Neural cell (in vitro differentiated cells): ENCODE data around the gene A2ML1. TPM values are rescaled to one million over a fixed set of nuclear protein-coding genes. Genes with fewer than 3 reads are reported as not detected.

Source experiments
- H2AFZ ChIP-seq: fragments of 200-600, 300-800 bp; sonication (generic), shearing (Covaris generic); 2 replicates; pipeline ENCODE4 v1.6.0; 2014; ENCODE audit warnings: low read depth, mild to moderate bottlenecking, antibody characterized with exemption, low read length, moderate library complexity
- H3F3A ChIP-seq: fragments of 200-600 bp; shearing (Covaris generic); 2 replicates; pipeline ENCODE4 v1.6.1; 2016; ENCODE audit warnings: mild to moderate bottlenecking, moderate library complexity, mixed read lengths, antibody characterized with exemption, low read length; ENCODE audit not compliant: insufficient read depth, poor library complexity, severe bottlenecking
- H3K27ac ChIP-seq: fragments of 200-600, 300-800 bp; sonication (generic), shearing (Covaris generic); 2 replicates; pipeline ENCODE4 v1.5.1; 2014; ENCODE audit warnings: mild to moderate bottlenecking, low read length, moderate library complexity
- H3K27me3 ChIP-seq: fragments of 300-800, 200-600 bp; sonication (generic), shearing (Covaris generic); 2 replicates; pipeline ENCODE4 v1.6.0; 2014; ENCODE audit warnings: mild to moderate bottlenecking, low read depth, low read length, moderate library complexity; ENCODE audit not compliant: insufficient read depth
- H3K36me3 ChIP-seq: fragments of 300-800, 200-600 bp; sonication (generic), shearing (Covaris generic); 2 replicates; pipeline ENCODE4 v1.5.1; 2014; ENCODE audit warnings: mild to moderate bottlenecking, antibody characterized with exemption, low read length, moderate library complexity; ENCODE audit not compliant: insufficient read depth
- H3K4me2 ChIP-seq: fragments of 300-800, 200-600 bp; sonication (generic), shearing (Covaris generic); 2 replicates; pipeline ENCODE4 v1.6.0; 2014; ENCODE audit warnings: mild to moderate bottlenecking, low read length
- H3K4me3 ChIP-seq: fragments of 300-800, 200-600 bp; sonication (generic), shearing (Covaris generic); 2 replicates; pipeline ENCODE4 v1.5.1; 2014; ENCODE audit warnings: mild to moderate bottlenecking, low read length, moderate library complexity
- H3K79me2 ChIP-seq: fragments of 200-600 bp; shearing (Covaris generic); replicated peaks from 2 replicates; pipeline ENCODE4 v1.6.0; 2014; ENCODE audit warnings: mild to moderate bottlenecking, low read length, moderate library complexity; ENCODE audit not compliant: insufficient read depth
- H3K9ac ChIP-seq: fragments of 300-800, 200-600 bp; sonication (generic), shearing (Covaris generic); 2 replicates; pipeline ENCODE4 v1.6.1; 2016; ENCODE audit warnings: mild to moderate bottlenecking, low read length, mixed read lengths
- H3K9me2 ChIP-seq: fragments of 200-600 bp; shearing (Covaris generic); 2 replicates; pipeline ENCODE4 v1.6.1; 2016; ENCODE audit warnings: mild to moderate bottlenecking, low read length, mixed read lengths; ENCODE audit not compliant: insufficient read depth
- H3K9me3 ChIP-seq: fragments of 200-600, 300-800 bp; sonication (generic), shearing (Covaris generic); 2 replicates; pipeline ENCODE4 v1.6.1; 2016; ENCODE audit warnings: mild to moderate bottlenecking, mixed run types, low read length, moderate library complexity, mixed read lengths
- H4K20me1 ChIP-seq: fragments of 200-600 bp; shearing (Covaris generic); 2 replicates; pipeline ENCODE4 v1.6.1; 2016; ENCODE audit warnings: mild to moderate bottlenecking, mixed run types; ENCODE audit not compliant: insufficient read depth
- CTCF ChIP-seq: fragments of 450-650 bp; IDR thresholded peaks from 2 replicates; pipeline ENCODE4 v1.5.1; 2014; ENCODE audit warnings: antibody characterized with exemption, mild to moderate bottlenecking, moderate library complexity; ENCODE audit not compliant: poor library complexity, severe bottlenecking
- EP300 ChIP-seq: fragments of 450-650 bp; conservative IDR thresholded peaks from 2 replicates; pipeline ENCODE4 v1.6.1; 2014; ENCODE audit warnings: antibody characterized with exemption, mild to moderate bottlenecking, moderate library complexity; ENCODE audit not compliant: poor library complexity, severe bottlenecking
- EZH2 ChIP-seq: fragments of 200-600, 300-800 bp; shearing (Covaris generic), sonication (generic); IDR thresholded peaks from 2 replicates; pipeline ENCODE4 v1.6.1; 2014; ENCODE audit warnings: antibody characterized with exemption, low read length, borderline replicate concordance, mild to moderate bottlenecking; ENCODE audit not compliant: insufficient read depth, poor library complexity, severe bottlenecking
- MXI1 ChIP-seq: fragments of 450-650 bp; conservative IDR thresholded peaks from 2 replicates; pipeline ENCODE4 v1.6.1; 2014; ENCODE audit warnings: antibody characterized with exemption, mild to moderate bottlenecking; ENCODE audit not compliant: poor library complexity, severe bottlenecking
- POLR2AphosphoS5 ChIP-seq: IDR thresholded peaks from 2 replicates; pipeline ENCODE4 v1.6.1; 2012
- RAD21 ChIP-seq: fragments of 450-650 bp; conservative IDR thresholded peaks from 2 replicates; pipeline ENCODE4 v1.6.1; 2014; ENCODE audit warnings: antibody characterized with exemption, mild to moderate bottlenecking, moderate library complexity
- REST ChIP-seq: IDR thresholded peaks from 2 replicates; pipeline ENCODE4 v1.6.1; 2012; ENCODE audit warnings: borderline replicate concordance
- SMC3 ChIP-seq: fragments of 450-650 bp; conservative IDR thresholded peaks from 2 replicates; pipeline ENCODE4 v1.6.1; 2014; ENCODE audit warnings: antibody characterized with exemption, mild to moderate bottlenecking, moderate library complexity; ENCODE audit not compliant: poor library complexity
- TAF1 ChIP-seq: IDR thresholded peaks from 2 replicates; pipeline ENCODE4 v1.6.1; 2012; ENCODE audit warnings: low read depth
- polyA plus RNA-seq: library from polyadenylated mRNA; depleted of rRNA; stranded (reverse); fragments of >200 nt; gene quantifications from 2 replicates; pipeline ENCODE4 v1.2.3, GENCODE V29; 2014

A2ML1 gene
- polyA plus RNA-seq, 1 donor from 2014 or later, result not detected

- H2AFZ ChIP-seq, result no peak overlapping the region
- no peak overlapping the region for H3K4me3 ChIP-seq
- no peak overlapping the region for H3K27ac ChIP-seq
- H3K36me3 ChIP-seq, result no peaks in the 10 kb centered on the region
- no peaks in the 10 kb centered on the region for H3K79me2 ChIP-seq
- H3K9me3 ChIP-seq, result no peaks in the 10 kb centered on the region
- no peaks in the 10 kb centered on the region for H3K9me2 ChIP-seq
- no peaks in the 10 kb centered on the region for H3F3A ChIP-seq
- no peaks in the 10 kb centered on the region for H3K27me3 ChIP-seq
- H4K20me1 ChIP-seq, result no peaks in the 10 kb centered on the region
- no peak overlapping the region for H3K4me2 ChIP-seq
- H3K9ac ChIP-seq, result no peak overlapping the region
- TF ChIP-seq REST, result no peak
- TF ChIP-seq EP300, result no peak
- no peak for TF ChIP-seq RAD21
- no peak for TF ChIP-seq POLR2AphosphoS5
- no peak for TF ChIP-seq TAF1
- TF ChIP-seq CTCF, result no peak
- no peak for TF ChIP-seq SMC3
- no peak for TF ChIP-seq EZH2
- TF ChIP-seq MXI1, result no peak
These were observed 54.5 kb downstream of the A2ML1 start for GRCh38 chr12:8876887-8877286.

GRCh38 chr12:8886502-8887284 lies 64.3 kb downstream of the A2ML1 start:
- Histone ChIP-seq H3K27me3 (no peaks in the 10 kb centered on the region), H3K79me2 (no peaks in the 10 kb centered on the region), H2AFZ (no peak overlapping the region), H3K9ac (no peak overlapping the region), H3F3A (no peaks in the 10 kb centered on the region), H3K4me3 (no peak overlapping the region), H3K4me2 (no peak overlapping the region), H3K36me3 (no peaks in the 10 kb centered on the region), H4K20me1 (no peaks in the 10 kb centered on the region), H3K9me2 (no peaks in the 10 kb centered on the region), H3K27ac (no peak overlapping the region), H3K9me3 (no peaks in the 10 kb centered on the region)
- no peak for TF ChIP-seq EZH2
- no peak for TF ChIP-seq REST
- no peak for TF ChIP-seq RAD21
- TF ChIP-seq TAF1, result no peak
- no peak for TF ChIP-seq EP300
- TF ChIP-seq MXI1, result no peak
- no peak for TF ChIP-seq SMC3
